H1 (cell line): Measurements from ENCODE around the gene TSSC4. TPM values are rescaled to one million over a fixed set of nuclear protein-coding genes. Genes with fewer than 3 reads are reported as not detected.

ENCODE experiments used
- CTCF ChIA-PET: fragments of 300-600 bp; sonication (Branson Sonifier 250); formaldehyde crosslinking; loops from one replicate; lab custom pipeline; 2021; ENCODE audit not compliant: partially characterized antibody; lab: Charles Lee
- POLR2A ChIA-PET: fragments of 300-600 bp; sonication (Branson Sonifier 250); formaldehyde crosslinking; loops from one replicate; lab custom pipeline; 2021; ENCODE audit warnings: inconsistent platforms; ENCODE audit not compliant: partially characterized antibody; lab: Charles Lee
- DNase-seq, 2 experiments: peaks; one replicate each; pipeline versions ENCODE4 v3.0.0 to v3.0.0-alpha.2; 2010 to 2022; ENCODE audit warnings: low spot score in 2 of 2, low read depth in 1 of 2, mixed read lengths in 1 of 2
- FAIRE-seq: peaks from 2 replicates; lab custom pipeline; 2011; peaks lifted over from hg19 to GRCh38; lab: Jason Lieb, UNC
- H2AFZ ChIP-seq: 2 replicates; pipeline ENCODE4 v1.8.1; 2012; ENCODE audit warnings: low read length, inconsistent platforms
- H2AK5ac ChIP-seq: 2 replicates; pipeline ENCODE4 v1.6.1; 2013; ENCODE audit warnings: low read depth, low read length
- H2BK120ac ChIP-seq: replicated peaks from 2 replicates; pipeline ENCODE3; 2013; ENCODE audit warnings: low read depth, low read length, inconsistent platforms
- H2BK12ac ChIP-seq: 2 replicates; pipeline ENCODE4 v1.6.1; 2013; ENCODE audit warnings: low read depth, low read length
- H2BK15ac ChIP-seq: 2 replicates; pipeline ENCODE4 v1.6.1; 2013; ENCODE audit warnings: low read length
- H2BK20ac ChIP-seq: 2 replicates; pipeline ENCODE4 v1.6.1; 2013; ENCODE audit warnings: low read length
- H2BK5ac ChIP-seq: 2 replicates; pipeline ENCODE4 v1.6.1; 2013; ENCODE audit warnings: low read depth, low read length
- H3K14ac ChIP-seq: 2 replicates; pipeline ENCODE4 v1.6.1; 2013; ENCODE audit warnings: inconsistent platforms; ENCODE audit not compliant: insufficient read length
- H3K18ac ChIP-seq: 2 replicates; pipeline ENCODE4 v1.6.1; 2013; ENCODE audit warnings: low read length; ENCODE audit errors: extremely low read depth
- H3K23ac ChIP-seq: 2 replicates; pipeline ENCODE4 v1.6.1; 2013; ENCODE audit warnings: inconsistent platforms; ENCODE audit not compliant: insufficient read length
- H3K23me2 ChIP-seq: 2 replicates; pipeline ENCODE4 v1.6.1; 2013; ENCODE audit warnings: low read depth, low read length
- H3K27ac ChIP-seq: 2 replicates; pipeline ENCODE4 v1.6.1; 2011; ENCODE audit warnings: low read depth, low read length, inconsistent platforms
- H3K27me3 ChIP-seq, 4 experiments: replicated peaks in 1 of 4; 1 replicate in 1 of 4; 2 replicates in 3 of 4; pipeline versions ENCODE4 v1.6.1 to v1.8.1; 2011 to 2013; ENCODE audit warnings: low read length in 3 of 4, mild to moderate bottlenecking in 3 of 4, inconsistent platforms in 2 of 4, mixed read lengths in 2 of 4, moderate library complexity in 1 of 4; ENCODE audit not compliant: control insufficient read depth in 3 of 4, insufficient read depth in 3 of 4; ENCODE audit errors: extremely low read depth in 1 of 4
- H3K36me3 ChIP-seq, 4 experiments: 2 replicates each; pipeline versions ENCODE4 v1.6.1 to v1.8.1; 2011 to 2013; ENCODE audit warnings: mild to moderate bottlenecking in 4 of 4, low read length in 3 of 4, moderate library complexity in 2 of 4, control low read depth in 1 of 4, inconsistent platforms in 1 of 4; ENCODE audit not compliant: insufficient read depth in 4 of 4, control insufficient read depth in 2 of 4
- H3K4ac ChIP-seq: replicated peaks from 2 replicates; pipeline ENCODE3; 2013; ENCODE audit warnings: low read length, low read depth, mixed read lengths, inconsistent platforms; ENCODE audit not compliant: insufficient read length
- H3K4me1 ChIP-seq, 4 experiments: replicated peaks in 1 of 4; 1 replicate in 1 of 4; 2 replicates in 3 of 4; pipeline versions ENCODE4 v1.6.1 to v1.8.1; 2011 to 2013; ENCODE audit warnings: low read length in 3 of 4, inconsistent platforms in 2 of 4, mixed read lengths in 1 of 4; ENCODE audit not compliant: insufficient read depth in 4 of 4, control insufficient read depth in 3 of 4
- H3K4me2 ChIP-seq, 2 experiments: 2 replicates each; pipeline versions ENCODE4 v1.6.1 to v1.8.1; 2011 to 2013; ENCODE audit warnings: low read depth in 2 of 2, low read length in 2 of 2, control low read depth in 1 of 2, inconsistent platforms in 1 of 2, mild to moderate bottlenecking in 1 of 2; ENCODE audit not compliant: insufficient read depth in 1 of 2
- H3K4me3 ChIP-seq, 4 experiments: fragments of 200-600, 300-600 bp in 1 of 4; sonication (generic), shearing (Covaris generic), sonication (Bioruptor Twin) in 1 of 4; 2 replicates each; pipeline versions ENCODE4 v1.5.1 to v1.8.1; 2011 to 2016; ENCODE audit warnings: low read length in 4 of 4, low read depth in 3 of 4, control low read depth in 2 of 4, inconsistent platforms in 2 of 4, mild to moderate bottlenecking in 2 of 4, mixed read lengths in 1 of 4, moderate library complexity in 1 of 4; ENCODE audit not compliant: insufficient read depth in 2 of 4; ENCODE audit errors: extremely low read depth in 1 of 4
- H3K56ac ChIP-seq: replicated peaks from 2 replicates; pipeline ENCODE3; 2013; ENCODE audit warnings: low read depth, mild to moderate bottlenecking, mixed read lengths, low read length, inconsistent platforms; ENCODE audit not compliant: insufficient read length
- H3K79me1 ChIP-seq: 2 replicates; pipeline ENCODE4 v1.6.1; 2013; ENCODE audit warnings: low read depth, low read length, control low read depth
- H3K79me2 ChIP-seq, 2 experiments: 2 replicates each; pipeline versions ENCODE4 v1.6.1 to v1.8.1; 2012 to 2013; ENCODE audit warnings: low read length in 2 of 2, mild to moderate bottlenecking in 2 of 2, inconsistent platforms in 1 of 2; ENCODE audit not compliant: insufficient read depth in 2 of 2, control insufficient read depth in 1 of 2
- H3K9ac ChIP-seq, 4 experiments: replicated peaks in 1 of 4; 1 replicate in 1 of 4; 2 replicates in 3 of 4; pipeline versions ENCODE4 v1.6.1 to v1.8.1; 2011 to 2013; ENCODE audit warnings: low read depth in 3 of 4, low read length in 3 of 4, control low read depth in 2 of 4, mild to moderate bottlenecking in 2 of 4, moderate library complexity in 2 of 4, inconsistent platforms in 1 of 4; ENCODE audit errors: extremely low read depth in 1 of 4
- H3K9me3 ChIP-seq, 2 experiments: 2 replicates each; pipeline versions ENCODE4 v1.6.1 to v1.8.1; 2012 to 2013; ENCODE audit warnings: mild to moderate bottlenecking in 2 of 2, moderate library complexity in 2 of 2, control low read depth in 1 of 2, inconsistent platforms in 1 of 2, low read depth in 1 of 2, low read length in 1 of 2, mixed read lengths in 1 of 2; ENCODE audit not compliant: insufficient read depth in 2 of 2
- H4K20me1 ChIP-seq, 2 experiments: replicated peaks in 1 of 2; 2 replicates each; pipeline versions ENCODE3 to v1.8.1; 2011 to 2013; ENCODE audit warnings: inconsistent platforms in 2 of 2, low read length in 2 of 2, mild to moderate bottlenecking in 1 of 2; ENCODE audit not compliant: insufficient read depth in 2 of 2, control insufficient read depth in 1 of 2
- H4K5ac ChIP-seq: 2 replicates; pipeline ENCODE4 v1.6.1; 2013; ENCODE audit warnings: low read length, low read depth, mixed read lengths, inconsistent platforms; ENCODE audit not compliant: insufficient read length
- H4K8ac ChIP-seq: 2 replicates; pipeline ENCODE4 v1.8.0; 2013; ENCODE audit warnings: mild to moderate bottlenecking, moderate library complexity, low read length, inconsistent platforms; ENCODE audit not compliant: insufficient read depth; ENCODE audit errors: extremely low read depth
- H4K91ac ChIP-seq: replicated peaks from 2 replicates; pipeline ENCODE3; 2013; ENCODE audit warnings: low read length, mixed read lengths, inconsistent platforms; ENCODE audit not compliant: insufficient read length
- BACH1 ChIP-seq: IDR thresholded peaks from 2 replicates; pipeline ENCODE4 v1.6.1; 2012; ENCODE audit warnings: low read length, improper control_type of control experiment
- BCL11A ChIP-seq, 2 experiments: IDR thresholded peaks; one replicate each; pipeline ENCODE4 v1.6.1; 2011; ENCODE audit warnings: low read depth in 2 of 2, low read length in 2 of 2, mild to moderate bottlenecking in 2 of 2
- CBX8 ChIP-seq: fragments of 300-800, 300-1000 bp; sonication (generic); IDR thresholded peaks from 2 replicates; pipeline ENCODE4 v1.7.1; 2016; ENCODE audit warnings: low read depth, low read length, borderline replicate concordance
- EZH2 ChIP-seq: fragments of 200-600 bp; sonication (generic); IDR thresholded peaks from 2 replicates; pipeline ENCODE4 v1.7.1; 2012; ENCODE audit warnings: low read depth, mild to moderate bottlenecking, moderate library complexity, low read length, inconsistent platforms; ENCODE audit not compliant: severe bottlenecking
- HDAC6 ChIP-seq: IDR thresholded peaks from one replicate; pipeline ENCODE4 v1.7.1; 2012; ENCODE audit warnings: low read depth, mild to moderate bottlenecking, inconsistent platforms, low read length, moderate library complexity
- JUND ChIP-seq: IDR thresholded peaks from 2 replicates; pipeline ENCODE4 v1.6.1; 2011; ENCODE audit warnings: mild to moderate bottlenecking, improper control_type of control experiment, low read length
- PHF8 ChIP-seq: fragments of 200-600 bp; sonication (generic); conservative IDR thresholded peaks from 2 replicates; pipeline ENCODE4 v1.7.1; 2012; ENCODE audit warnings: low read depth, mild to moderate bottlenecking, inconsistent platforms, low read length, moderate library complexity
- POLR2A ChIP-seq, 2 experiments: IDR thresholded peaks; 1 replicate in 1 of 2; 2 replicates in 1 of 2; pipeline ENCODE4 v1.6.1; 2011; ENCODE audit warnings: low read depth in 2 of 2, low read length in 2 of 2, mild to moderate bottlenecking in 2 of 2; ENCODE audit errors: control extremely low read depth in 1 of 2
- RAD21 ChIP-seq, 2 experiments: IDR thresholded peaks in 1 of 2; conservative IDR thresholded peaks in 1 of 2; 2 replicates each; pipeline ENCODE4 v1.6.1; 2011; ENCODE audit warnings: low read depth in 2 of 2, low read length in 2 of 2, improper control_type of control experiment in 1 of 2, inconsistent platforms in 1 of 2, mild to moderate bottlenecking in 1 of 2, moderate library complexity in 1 of 2
- WGBS, 2 experiments: shearing (Covaris generic) in 1 of 2; methylation state at CpG; one replicate each; pipeline versions ENCODE4 v1.1.6 to v1.1.7; 2013 to 2015; ENCODE audit warnings: low lambda C conversion rate in 2 of 2, mixed read lengths in 2 of 2, inconsistent platforms in 1 of 2, low coverage in 1 of 2, missing lambda C conversion rate in 1 of 2; ENCODE audit not compliant: insufficient replicate concordance in 2 of 2, insufficient coverage in 1 of 2, insufficient read length in 1 of 2; ENCODE audit errors: extremely low coverage in 1 of 2, missing lambda C conversion rate in 1 of 2; 5-methylcytosine and 5-hydroxymethylcytosine counted together
- polyA plus RNA-seq, 7 experiments: library from polyadenylated mRNA; depleted of rRNA in 3 of 7; stranded (reverse) in 5 of 7; unstranded in 2 of 7; fragments of >200 nt in 5 of 7; fragments of 200-250 nt in 2 of 7; gene quantifications; 1 replicate in 5 of 7; 2 replicates in 1 of 7; 4 replicates in 1 of 7; pipeline versions ENCODE4 v1.2.1 to v1.2.3, GENCODE V29; 2011 to 2013; ENCODE audit warnings: missing spikeins in 2 of 7, mixed read lengths in 2 of 7
- total RNA-seq: library from RNA; stranded (reverse); fragmentation: NEBNext Ultra II Directional; extraction: Animal tissue kit (Norgen Biotek cat#: 25700); gene quantifications from 2 replicates; pipeline ENCODE4 v1.2.1, GENCODE V29; 2021
- TF ChIP-seq, protein P1 (sequence below): IDR thresholded peaks from 2 replicates; pipeline ENCODE4 v1.6.1; 2011; ENCODE audit warnings: low read length, improper control_type of control experiment

The TSSC4 gene
- total and polyA plus RNA-seq, 2 of the 8 experiments (the other 6 are each of a cell fraction or from before 2014, with no cell fraction given) = 34.0 to 39.3 TPM

DNA sequence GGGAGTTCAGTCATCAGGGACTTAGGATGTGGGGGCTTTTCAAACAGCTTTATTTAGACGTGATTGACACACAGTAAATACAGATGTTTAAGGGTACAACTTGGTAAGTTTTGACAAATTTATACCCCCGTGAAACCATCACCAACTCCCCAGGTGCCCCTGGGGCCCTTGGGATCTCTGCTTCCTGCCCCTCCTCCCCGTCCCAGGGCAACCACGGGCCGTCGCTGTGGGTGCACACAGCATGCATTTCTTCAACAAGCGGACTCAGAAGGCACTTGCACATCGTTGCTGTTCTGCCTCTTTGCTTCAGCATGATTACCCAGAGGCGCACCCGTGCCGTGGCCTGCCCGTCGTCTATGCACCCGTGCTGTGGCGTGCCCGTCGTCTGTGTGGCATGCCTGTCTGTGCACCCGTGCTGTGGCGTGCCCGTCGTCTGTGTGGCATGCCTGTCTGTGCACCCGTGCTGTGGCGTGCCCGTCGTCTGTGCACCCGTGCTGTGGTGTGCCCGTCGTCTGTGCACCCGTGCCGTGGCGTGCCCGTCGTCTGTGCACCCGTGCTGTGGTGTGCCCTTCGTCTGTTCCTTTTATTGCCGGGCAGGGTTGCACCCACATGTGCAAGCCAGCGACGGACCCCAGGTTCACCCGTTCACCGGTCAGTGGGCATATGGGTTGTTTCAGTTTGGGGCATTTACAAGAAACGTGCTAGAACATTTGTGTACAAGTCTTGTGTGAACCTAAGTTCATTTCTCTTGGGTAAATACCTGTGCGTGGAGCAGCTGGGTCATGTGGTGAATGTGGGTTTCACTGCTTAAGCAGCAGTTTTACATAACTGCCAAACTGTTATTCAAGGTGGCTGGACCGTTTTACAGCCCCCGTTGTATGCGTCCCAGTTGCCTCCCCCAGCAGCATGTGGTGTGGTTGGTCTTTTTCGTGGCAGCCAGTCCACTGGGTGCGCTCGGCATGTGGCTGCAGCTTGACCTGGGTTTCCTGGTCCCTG lies 15.1 kb upstream of the TSSC4 start:
- no peak overlapping the region for H3K4me3 ChIP-seq
- no peaks in the 10 kb centered on the region for H3K27me3 ChIP-seq
- no peak overlapping the region for H2BK120ac ChIP-seq
- H3K9ac ChIP-seq = no peak overlapping the region
- H4K20me1 ChIP-seq = peaks cover 45 to 69% of the 10 kb centered on the region in 2 experiments
- no peak overlapping the region for H4K8ac ChIP-seq
- no peak overlapping the region for H2AFZ ChIP-seq
- peaks cover 19 to 91% of the 10 kb centered on the region in 2 experiments; a peak in 3 of 4 replicates for H3K79me2 ChIP-seq
- no peak overlapping the region for H4K5ac ChIP-seq
- H2BK20ac ChIP-seq = no peak overlapping the region
- H3K4me1 ChIP-seq = peaks cover 0 to 23% (median 12%) of the 10 kb centered on the region in 4 experiments; a peak in 5 of 7 replicates
- H3K23ac ChIP-seq = no peak overlapping the region
- H3K56ac ChIP-seq = no peak overlapping the region
- no peaks in the 10 kb centered on the region for H3K23me2 ChIP-seq
- no peak for DNase-seq
- CTCF ChIA-PET = interaction anchor here (1.3 to 7.5 kb wide), 5 partner anchors 9 to 80 kb away, joined by 4 to 43 read pairs (median 21); partner anchors contain the start of gene TSSC4
- H3K4me2 ChIP-seq = no peak overlapping the region
- H2BK12ac ChIP-seq = no peak overlapping the region
- H2BK15ac ChIP-seq = no peak overlapping the region
- no peak overlapping the region for H3K18ac ChIP-seq
- H3K79me1 ChIP-seq = peaks cover 32% of the 10 kb centered on the region
- 0 out of 8 replicates have a peak, but pooled peaks cover 0 to 4% (median 0%) of the 10 kb centered on the region in 4 experiments for H3K36me3 ChIP-seq
- no peak overlapping the region for H3K14ac ChIP-seq
- FAIRE-seq = no peak
- H3K9me3 ChIP-seq = no peaks in the 10 kb centered on the region
- no peak overlapping the region for H4K91ac ChIP-seq
- no peak overlapping the region for H3K4ac ChIP-seq
- WGBS, 2 experiments = 94% methylated on average over 34 of the region's 48 CpGs; no CpG with 5 or more reads in 1 of the 2 experiments
- no peak overlapping the region for H2AK5ac ChIP-seq
- no peak overlapping the region for H3K27ac ChIP-seq
- H2BK5ac ChIP-seq = no peak overlapping the region
- POLR2A ChIA-PET = interaction anchor here (0.9 to 3.5 kb wide), 3 partner anchors 8 to 15 kb away, joined by 3 to 34 read pairs (median 4); partner anchors contain the start of genes CD81 and TSSC4
- TF ChIP-seq RAD21 (IDR thresholded peaks at IDR 0.05 in 1 of 2, conservative IDR thresholded peaks at IDR 0.05 in 1 of 2; ENCODE audit: low read depth in 2 of 2, low read length in 2 of 2) = no peak
- TF ChIP-seq PHF8 = no peak
- no peak for TF ChIP-seq EZH2
- TF ChIP-seq BACH1 = no peak
- TF ChIP-seq, protein P1, sequence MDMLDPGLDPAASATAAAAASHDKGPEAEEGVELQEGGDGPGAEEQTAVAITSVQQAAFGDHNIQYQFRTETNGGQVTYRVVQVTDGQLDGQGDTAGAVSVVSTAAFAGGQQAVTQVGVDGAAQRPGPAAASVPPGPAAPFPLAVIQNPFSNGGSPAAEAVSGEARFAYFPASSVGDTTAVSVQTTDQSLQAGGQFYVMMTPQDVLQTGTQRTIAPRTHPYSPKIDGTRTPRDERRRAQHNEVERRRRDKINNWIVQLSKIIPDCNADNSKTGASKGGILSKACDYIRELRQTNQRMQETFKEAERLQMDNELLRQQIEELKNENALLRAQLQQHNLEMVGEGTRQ = no peak
- TF ChIP-seq POLR2A (IDR thresholded peaks at IDR 0.05; ENCODE audit: control extremely low read depth in 1 of 2, low read depth in 2 of 2, low read length in 2 of 2) = no peak
- TF ChIP-seq CBX8 = no peak
- no peak for TF ChIP-seq HDAC6
- TF ChIP-seq JUND = no peak
- TF ChIP-seq BCL11A (IDR thresholded peaks at IDR 0.05; ENCODE audit: low read depth in 2 of 2, low read length in 2 of 2) = no peak
